ENCODE data around the gene GREM1. TPM values are rescaled to one million over a fixed set of nuclear protein-coding genes. Genes with fewer than 3 reads are reported as not detected.

The GREM1 gene
- total RNA-seq, 1 experiment from 2014 or later = 0.66 TPM

DNA sequence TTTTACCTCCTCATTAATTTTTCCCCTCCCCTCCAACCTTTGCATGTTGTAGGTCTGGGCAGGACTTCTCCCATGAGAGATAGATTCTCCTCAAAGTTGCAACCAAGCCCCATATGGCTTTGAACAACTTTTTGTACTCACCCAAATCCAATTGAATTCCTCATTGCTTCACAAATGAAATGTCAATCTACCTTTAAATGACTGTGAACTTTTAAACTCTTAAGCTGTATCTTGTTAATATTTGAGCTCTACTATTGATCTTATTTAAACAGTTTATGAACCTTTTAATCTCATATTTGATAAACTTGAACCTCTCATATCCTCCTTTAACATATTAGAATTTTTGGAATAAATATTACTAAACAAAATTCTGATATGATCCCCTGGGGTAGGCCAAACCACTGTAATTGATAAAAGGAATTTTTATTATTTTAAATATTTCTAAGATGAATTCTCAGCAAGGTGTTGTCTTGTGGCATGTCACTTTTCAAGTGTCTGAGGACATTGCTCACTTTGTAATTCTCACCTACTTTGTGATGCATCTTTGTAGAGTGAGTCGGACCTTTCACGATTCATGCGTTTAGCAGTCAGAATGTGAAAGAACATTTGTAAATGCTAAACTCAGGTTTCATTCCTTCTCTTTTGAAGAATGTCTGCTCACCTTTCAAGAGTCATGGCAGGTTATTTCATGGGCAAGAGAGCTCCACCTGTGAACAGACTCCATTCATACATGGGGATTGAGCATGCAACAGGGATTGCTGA is 23.4 kb upstream of the GREM1 start:
- no peaks in the 10 kb centered on the region for H3K4me1 ChIP-seq (ENCODE audit: control insufficient read depth in 1 of 2, insufficient read depth in 2 of 2, low read length in 2 of 2)
- peaks cover 3% of the 10 kb centered on the region; the same call in 1 of the 2 replicates for H3K9me2 ChIP-seq (ENCODE audit: insufficient read depth)
- no peak overlapping the region for H3K9ac ChIP-seq (ENCODE audit: low read length)
- no peaks in the 10 kb centered on the region for H3K9me3 ChIP-seq (ENCODE audit: control insufficient read depth in 1 of 2, insufficient read depth in 1 of 2, low read depth in 1 of 2, low read length in 2 of 2)
- BruUV-seq (replicated peaks) = no TSS peak
- intact Hi-C loops (cut with micrococcal nuclease) = no loop called here
- H4K20me1 ChIP-seq (ENCODE audit: insufficient read depth) = no peaks in the 10 kb centered on the region
- no peak overlapping the region for H3K4me3 ChIP-seq (replicated peaks in 1 of 2; ENCODE audit: low read depth in 1 of 2, low read length in 2 of 2)
- ChIA-PET POLR2A (no interaction called here), RAD21 (ENCODE audit: low non-redundant PET in 1 of 2, low total read pairs in 2 of 2, uncharacterized antibody in 2 of 2, unreplicated experiment in 2 of 2) (no interaction called here), CTCF (no interaction called here)
- H3K27me3 ChIP-seq (ENCODE audit: insufficient read depth, low read length) = no peaks in the 10 kb centered on the region
- H3K36me3 ChIP-seq (ENCODE audit: control insufficient read depth in 1 of 2, insufficient read depth in 2 of 2, low read length in 2 of 2) = no peaks in the 10 kb centered on the region
- no peak overlapping the region for H2AFZ ChIP-seq (ENCODE audit: low read depth, low read length, poor library complexity, severe bottlenecking)
- no peak overlapping the region for H3K4me2 ChIP-seq (ENCODE audit: low read length)
- ATAC-seq (no peak), DNase-seq (ENCODE audit: low read depth, low spot score) (no peak)
- H3K27ac ChIP-seq (ENCODE audit: low read depth, low read length) = no peak overlapping the region
- H3K79me2 ChIP-seq (ENCODE audit: insufficient read depth, low read length) = no peaks in the 10 kb centered on the region
- TF ChIP-seq EZH2phosphoT487 (IDR thresholded peaks at IDR 0.05; ENCODE audit: borderline replicate concordance) (no peak), ZFX (IDR thresholded peaks at IDR 0.05) (no peak), JUND (IDR thresholded peaks at IDR 0.05) (no peak), ZNF274 (IDR thresholded peaks at IDR 0.05; ENCODE audit: low read depth, low read length) (no peak), TCF7L2 (IDR thresholded peaks at IDR 0.05; ENCODE audit: borderline replicate concordance, extremely low read depth, insufficient read depth, insufficient read length) (no peak), FOSL1 (IDR thresholded peaks at IDR 0.05; ENCODE audit: low read depth) (no peak), EZH2 (IDR thresholded peaks at IDR 0.05) (no peak), SRF (IDR thresholded peaks at IDR 0.05; ENCODE audit: low read depth) (no peak), SIN3A (IDR thresholded peaks at IDR 0.05; ENCODE audit: low read depth) (no peak), ELF1 (IDR thresholded peaks at IDR 0.05; ENCODE audit: borderline replicate concordance, low read depth) (no peak), CBX3 (IDR thresholded peaks at IDR 0.05; ENCODE audit: low read depth) (no peak)

DNA sequence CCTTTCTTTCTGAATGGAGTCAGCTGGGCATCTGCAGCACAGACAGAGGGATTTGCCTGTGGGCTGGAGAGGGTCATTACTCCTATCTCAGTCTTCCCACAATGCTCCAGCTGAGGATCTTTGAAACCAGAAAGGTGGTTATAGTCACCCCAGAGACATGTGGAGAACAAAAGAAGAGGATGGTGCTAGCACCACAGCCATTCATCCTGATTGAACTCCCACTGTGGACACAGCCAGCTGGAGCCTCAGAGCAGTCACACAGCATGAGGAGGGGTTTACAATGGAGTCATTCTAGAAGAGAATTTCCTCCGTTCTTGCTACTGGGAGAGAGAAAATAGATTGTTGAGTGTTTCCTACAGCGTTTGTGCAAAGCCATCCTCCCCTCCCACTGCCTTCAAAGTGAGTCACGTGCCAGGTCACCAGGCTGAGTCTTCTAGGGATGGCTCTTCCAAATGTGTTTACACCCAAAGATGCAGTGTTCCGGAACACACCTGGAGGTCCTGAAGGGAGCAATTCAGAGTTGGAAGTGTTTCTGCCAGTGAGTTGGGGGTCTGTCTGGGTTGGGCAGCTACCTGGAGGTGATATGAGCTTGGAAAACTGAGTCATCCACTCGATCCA is 18.9 kb upstream of the GREM1 start:
- Histone ChIP-seq H4K20me1 (ENCODE audit: insufficient read depth) (no peaks in the 10 kb centered on the region), H3K4me1 (ENCODE audit: control insufficient read depth in 1 of 2, insufficient read depth in 2 of 2, low read length in 2 of 2) (no peaks in the 10 kb centered on the region), H3K4me2 (ENCODE audit: low read length) (no peak overlapping the region), H3K27ac (ENCODE audit: low read depth, low read length) (no peak overlapping the region), H3K9me2 (ENCODE audit: insufficient read depth) (no peaks in the 10 kb centered on the region), H3K4me3 (replicated peaks in 1 of 2; ENCODE audit: low read depth in 1 of 2, low read length in 2 of 2) (no peak overlapping the region), H3K9ac (ENCODE audit: low read length) (no peak overlapping the region), H3K27me3 (ENCODE audit: insufficient read depth, low read length) (no peaks in the 10 kb centered on the region), H2AFZ (ENCODE audit: low read depth, low read length, poor library complexity, severe bottlenecking) (no peak overlapping the region), H3K36me3 (ENCODE audit: control insufficient read depth in 1 of 2, insufficient read depth in 2 of 2, low read length in 2 of 2) (no peaks in the 10 kb centered on the region), H3K9me3 (ENCODE audit: control insufficient read depth in 1 of 2, insufficient read depth in 1 of 2, low read depth in 1 of 2, low read length in 2 of 2) (no peaks in the 10 kb centered on the region), H3K79me2 (ENCODE audit: insufficient read depth, low read length) (no peaks in the 10 kb centered on the region)
- ATAC-seq (no peak), DNase-seq (ENCODE audit: low read depth, low spot score) (no peak)
- BruUV-seq (replicated peaks) = no TSS peak
- RAD21 ChIA-PET (ENCODE audit: low non-redundant PET in 1 of 2, low total read pairs in 2 of 2, uncharacterized antibody in 2 of 2, unreplicated experiment in 2 of 2) = no interaction called here
- CTCF ChIA-PET = no interaction called here
- POLR2A ChIA-PET = no interaction called here
- intact Hi-C loops (cut with micrococcal nuclease) = no loop called here
- TF ChIP-seq EZH2phosphoT487 (IDR thresholded peaks at IDR 0.05; ENCODE audit: borderline replicate concordance) = no peak
- TF ChIP-seq ZNF274 (IDR thresholded peaks at IDR 0.05; ENCODE audit: low read depth, low read length) = no peak
- no peak for TF ChIP-seq TCF7L2 (IDR thresholded peaks at IDR 0.05; ENCODE audit: borderline replicate concordance, extremely low read depth, insufficient read depth, insufficient read length)
- TF ChIP-seq JUND (IDR thresholded peaks at IDR 0.05) = no peak
- no peak for TF ChIP-seq POLR2AphosphoS5 (IDR thresholded peaks at IDR 0.05; ENCODE audit: low read depth, low read length)
- TF ChIP-seq, protein P1, sequence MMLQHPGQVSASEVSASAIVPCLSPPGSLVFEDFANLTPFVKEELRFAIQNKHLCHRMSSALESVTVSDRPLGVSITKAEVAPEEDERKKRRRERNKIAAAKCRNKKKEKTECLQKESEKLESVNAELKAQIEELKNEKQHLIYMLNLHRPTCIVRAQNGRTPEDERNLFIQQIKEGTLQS (IDR thresholded peaks at IDR 0.05) = no peak
- TF ChIP-seq FOSL1 (IDR thresholded peaks at IDR 0.05; ENCODE audit: low read depth) = no peak
- no peak for TF ChIP-seq EZH2 (IDR thresholded peaks at IDR 0.05)
- no peak for TF ChIP-seq RAD21 (IDR thresholded peaks at IDR 0.05; ENCODE audit: low read depth)
- no peak for TF ChIP-seq MAX (IDR thresholded peaks at IDR 0.05)
- TF ChIP-seq POLR2A (IDR thresholded peaks at IDR 0.05; ENCODE audit: borderline replicate concordance, extremely low read depth, insufficient read depth, insufficient read length) = no peak
- TF ChIP-seq CBX3 (IDR thresholded peaks at IDR 0.05; ENCODE audit: low read depth) = no peak
- no peak for TF ChIP-seq SRF (IDR thresholded peaks at IDR 0.05; ENCODE audit: low read depth)
- TF ChIP-seq EGR1 (IDR thresholded peaks at IDR 0.05; ENCODE audit: low read depth) = no peak
- TF ChIP-seq YY1 (IDR thresholded peaks at IDR 0.05; ENCODE audit: extremely low read depth, insufficient replicate concordance, low read depth, low read length) = no peak

All from HCT116 (cell line).